CD14-positive monocyte (primary cell): ENCODE data around the gene FAM53A. TPM values are rescaled to one million over a fixed set of nuclear protein-coding genes. Genes with fewer than 3 reads are reported as not detected.

Experiments used
- DNase-seq, 3 donors: peaks; one replicate each; pipeline ENCODE4 v3.0.0-alpha.2; 2011 to 2022
- H2AFZ ChIP-seq: 2 replicates; pipeline ENCODE4 v1.6.0; 2012; ENCODE audit warnings: mild to moderate bottlenecking, low read depth, low read length, inconsistent platforms; ENCODE audit not compliant: insufficient read depth, poor library complexity, severe bottlenecking
- H3K27ac ChIP-seq, 2 donors: 1 replicate in 1 of 2; 2 replicates in 1 of 2; pipeline ENCODE4 v1.5.1; 2012 to 2013; ENCODE audit warnings: low read length in 2 of 2, control low read depth in 1 of 2, inconsistent platforms in 1 of 2, low read depth in 1 of 2, mild to moderate bottlenecking in 1 of 2
- H3K27me3 ChIP-seq, 2 donors: one replicate each; pipeline versions ENCODE4 v1.6.0 to v1.6.1; 2011 to 2013; ENCODE audit warnings: low read length in 2 of 2; ENCODE audit not compliant: control insufficient read depth in 2 of 2, insufficient read depth in 2 of 2
- H3K36me3 ChIP-seq, 2 donors: replicated peaks in 1 of 2; 1 replicate in 1 of 2; 2 replicates in 1 of 2; pipeline versions ENCODE4 v1.5.1 to v1.6.1; 2012 to 2013; ENCODE audit warnings: low read length in 2 of 2, control low read depth in 1 of 2, inconsistent platforms in 1 of 2, mild to moderate bottlenecking in 1 of 2; ENCODE audit not compliant: insufficient read depth in 2 of 2, control insufficient read depth in 1 of 2
- H3K4me1 ChIP-seq, 2 donors: 1 replicate in 1 of 2; 2 replicates in 1 of 2; pipeline versions ENCODE4 v1.5.1 to v1.6.1; 2012 to 2013; ENCODE audit warnings: low read length in 2 of 2, control low read depth in 1 of 2, inconsistent platforms in 1 of 2, mild to moderate bottlenecking in 1 of 2, moderate library complexity in 1 of 2; ENCODE audit not compliant: insufficient read depth in 2 of 2, control insufficient read depth in 1 of 2
- H3K4me2 ChIP-seq: replicated peaks from 2 replicates; pipeline ENCODE3; 2012; ENCODE audit warnings: low read length, moderate library complexity, mild to moderate bottlenecking; ENCODE audit not compliant: poor library complexity, severe bottlenecking; ENCODE audit errors: extremely low read depth
- H3K4me3 ChIP-seq, 3 experiments: fragments of 200-600 bp in 1 of 3; sonication (generic) in 1 of 3; replicated peaks in 1 of 3; 1 replicate in 2 of 3; 2 replicates in 1 of 3; pipeline ENCODE4 v1.5.1; 2011 to 2013; ENCODE audit warnings: low read length in 3 of 3, mild to moderate bottlenecking in 3 of 3, control low read depth in 2 of 3, low read depth in 2 of 3, inconsistent platforms in 1 of 3, moderate library complexity in 1 of 3
- H3K79me2 ChIP-seq: 2 replicates; pipeline ENCODE4 v1.6.0; 2012; ENCODE audit warnings: mild to moderate bottlenecking, control low read depth, inconsistent platforms, low read length, moderate library complexity; ENCODE audit not compliant: insufficient read depth
- H3K9ac ChIP-seq: 2 replicates; pipeline ENCODE4 v1.6.0; 2017; ENCODE audit warnings: low read length, mild to moderate bottlenecking; ENCODE audit not compliant: insufficient read depth, poor library complexity, severe bottlenecking
- H3K9me3 ChIP-seq, 2 donors: replicated peaks in 1 of 2; 1 replicate in 1 of 2; 2 replicates in 1 of 2; pipeline versions ENCODE4 v1.5.1 to v1.6.1; 2012 to 2013; ENCODE audit warnings: low read length in 2 of 2, control low read depth in 1 of 2; ENCODE audit not compliant: control insufficient read depth in 1 of 2, insufficient read depth in 1 of 2
- H4K20me1 ChIP-seq: 2 replicates; pipeline ENCODE4 v1.6.0; 2012; ENCODE audit warnings: mild to moderate bottlenecking, low read length, control low read depth, moderate library complexity; ENCODE audit not compliant: insufficient read depth
- H3K27ac Mint-ChIP-seq, 7 donors: one replicate each; pipeline ENCODE4 v1.8.0; 2020; ENCODE audit warnings: mild to moderate bottlenecking in 7 of 7, mixed read lengths in 7 of 7, moderate library complexity in 6 of 7, inconsistent platforms in 2 of 7
- H3K27me3 Mint-ChIP-seq, 3 donors: one replicate each; pipeline ENCODE4 v1.8.0; 2021 to 2022; ENCODE audit warnings: low read depth in 3 of 3, mild to moderate bottlenecking in 3 of 3, mixed read lengths in 3 of 3, moderate library complexity in 3 of 3, inconsistent platforms in 1 of 3
- H3K36me3 Mint-ChIP-seq, 2 donors: one replicate each; pipeline ENCODE4 v1.8.0; 2020; ENCODE audit warnings: mixed read lengths in 2 of 2, inconsistent platforms in 1 of 2, mild to moderate bottlenecking in 1 of 2
- H3K4me1 Mint-ChIP-seq: one replicate; pipeline ENCODE4 v1.8.0; 2020; ENCODE audit warnings: mild to moderate bottlenecking, mixed read lengths
- H3K4me3 Mint-ChIP-seq, 2 donors: one replicate each; pipeline ENCODE4 v1.8.0; 2020; ENCODE audit warnings: mild to moderate bottlenecking in 2 of 2, mixed read lengths in 2 of 2, moderate library complexity in 1 of 2
- H3K9me3 Mint-ChIP-seq, 7 donors: one replicate each; pipeline ENCODE4 v1.8.0; 2020 to 2022; ENCODE audit warnings: mixed read lengths in 7 of 7, mild to moderate bottlenecking in 6 of 7, moderate library complexity in 6 of 7, inconsistent platforms in 2 of 7
- CTCF ChIP-seq: fragments of 200-600 bp; IDR thresholded peaks from one replicate; pipeline ENCODE4 v1.8.0; 2022; ENCODE audit warnings: antibody characterized with exemption, mild to moderate bottlenecking
- WGBS: methylation state at CpG from one replicate; pipeline ENCODE4 v1.1.5; 2013; ENCODE audit warnings: missing lambda C conversion rate; ENCODE audit not compliant: insufficient coverage; 5-methylcytosine and 5-hydroxymethylcytosine counted together
- intact Hi-C, 2 donors: fragments of 100-400 bp; cut with micrococcal nuclease; formaldehyde crosslinking; loops; one replicate each; pipeline versions ENCODE4 v1.15.0 to v1.15.1; 2023
- polyA plus RNA-seq, 3 donors: library from polyadenylated mRNA; depleted of rRNA in 1 of 3; unstranded in 2 of 3; stranded (reverse) in 1 of 3; fragments of 300-500 nt in 2 of 3; fragments of >200 nt in 1 of 3; fragmentation: Illumina TruSeq in 2 of 3; gene quantifications; 1 replicate in 2 of 3; 2 replicates in 1 of 3; pipeline ENCODE4 v1.2.3, GENCODE V29; 2012 to 2021

FAM53A gene
- polyA plus RNA-seq, 3 donors, result 0.40 to 0.82 (median 0.76) TPM

GRCh38 chr4:1659104-1660043 is 24.7 kb downstream of the FAM53A start:
- TF ChIP-seq CTCF, result no peak
- H3K9me3 Mint-ChIP-seq, result peaks cover 0 to 2% (median 0%) of the 10 kb centered on the region in 7 donors
- H3K27me3 Mint-ChIP-seq, result peaks cover 0 to 3% (median 3%) of the 10 kb centered on the region in 3 donors
- H3K36me3 ChIP-seq, result no peaks in the 10 kb centered on the region
- DNase-seq, result no peak
- WGBS, result 97% methylated on average over 37 of the region's 39 CpGs
- H3K9me3 ChIP-seq, result no peaks in the 10 kb centered on the region
- no peaks in the 10 kb centered on the region for H3K27me3 ChIP-seq
- no peaks in the 10 kb centered on the region for H3K4me1 Mint-ChIP-seq
- H3K4me2 ChIP-seq, result no peak overlapping the region
- no peak overlapping the region for H3K9ac ChIP-seq
- H3K36me3 Mint-ChIP-seq, result peaks cover 0 to 2% of the 10 kb centered on the region in 2 donors
- H3K4me1 ChIP-seq, result no peaks in the 10 kb centered on the region
- H3K27ac Mint-ChIP-seq, result peak overlapping the region in 2 of 7 donors; percentile 25 to 40
- H3K4me3 Mint-ChIP-seq, result no peak overlapping the region
- H4K20me1 ChIP-seq, result no peaks in the 10 kb centered on the region
- no peaks in the 10 kb centered on the region for H3K79me2 ChIP-seq
- no peak overlapping the region for H3K27ac ChIP-seq
- intact Hi-C loops, result no loop called here
- no peak overlapping the region for H3K4me3 ChIP-seq
- H2AFZ ChIP-seq, result no peak overlapping the region

- no peaks in the 10 kb centered on the region for H3K79me2 ChIP-seq
- H4K20me1 ChIP-seq, result no peaks in the 10 kb centered on the region
- Mint-ChIP-seq H3K4me1 (no peaks in the 10 kb centered on the region), H3K9me3 (peaks cover 0 to 2% (median 0%) of the 10 kb centered on the region in 7 donors), H3K4me3 (no peak overlapping the region), H3K27ac (peak overlapping the region in 1 of 7 donors; percentile 40), H3K36me3 (peaks cover 0 to 2% of the 10 kb centered on the region in 2 donors), H3K27me3 (peaks cover 0 to 3% (median 3%) of the 10 kb centered on the region in 3 donors)
- intact Hi-C loops, result no loop called here
- H3K36me3 ChIP-seq, result no peaks in the 10 kb centered on the region
- no peaks in the 10 kb centered on the region for H3K27me3 ChIP-seq
- no peak overlapping the region for H3K9ac ChIP-seq
- no peaks in the 10 kb centered on the region for H3K9me3 ChIP-seq
- H2AFZ ChIP-seq, result no peak overlapping the region
- no peak overlapping the region for H3K27ac ChIP-seq
- no peak for DNase-seq
- H3K4me2 ChIP-seq, result no peak overlapping the region
- no peaks in the 10 kb centered on the region for H3K4me1 ChIP-seq
- H3K4me3 ChIP-seq, result no peak overlapping the region
- no peak for TF ChIP-seq CTCF
- WGBS, result 97% methylated on average over 11 of the region's 12 CpGs
Observed at GRCh38 chr4:1658581-1658980, 25.5 kb downstream of the FAM53A start.
